Erythroblast (primary cell): ENCODE results near the gene LIPI.

Source experiments
- GATA1 ChIP-seq: IDR thresholded peaks from 2 replicates; pipeline ENCODE4 v1.6.1; 2011; ENCODE audit warnings: low read depth, mild to moderate bottlenecking, control low read depth, low read length, moderate library complexity
- POLR2A ChIP-seq: IDR thresholded peaks from 2 replicates; pipeline ENCODE4 v1.6.1; 2011; ENCODE audit warnings: mild to moderate bottlenecking, low read length

DNA sequence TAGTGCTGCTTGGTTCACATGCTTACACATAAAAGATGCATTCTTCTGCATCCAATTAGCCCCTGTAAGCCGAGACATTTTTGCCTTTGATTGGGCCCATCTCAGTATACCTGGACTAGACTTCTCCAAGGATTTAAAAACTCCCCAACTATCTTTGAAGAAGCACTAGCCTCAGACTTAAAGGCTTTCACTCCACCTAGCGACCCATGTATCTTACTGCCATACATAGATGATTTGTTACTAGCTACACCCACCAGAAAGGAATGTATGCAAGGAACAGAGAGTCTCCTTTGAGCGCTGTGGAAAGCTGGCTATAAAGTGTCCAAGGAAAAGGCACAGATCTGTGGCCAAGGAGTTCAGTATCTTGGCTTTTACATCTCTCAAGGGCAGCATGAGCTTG lies 91.7 kb downstream of the LIPI start:
- TF ChIP-seq POLR2A (no peak), GATA1 (no peak)
